Measurements from ENCODE around the gene AXIN1.
"Not testable (repeated sequence)": the region's sequence is repeated elsewhere in the genome, so short reads cannot be mapped to it uniquely, and the experiment has no call there.

The AXIN1 gene

DNA sequence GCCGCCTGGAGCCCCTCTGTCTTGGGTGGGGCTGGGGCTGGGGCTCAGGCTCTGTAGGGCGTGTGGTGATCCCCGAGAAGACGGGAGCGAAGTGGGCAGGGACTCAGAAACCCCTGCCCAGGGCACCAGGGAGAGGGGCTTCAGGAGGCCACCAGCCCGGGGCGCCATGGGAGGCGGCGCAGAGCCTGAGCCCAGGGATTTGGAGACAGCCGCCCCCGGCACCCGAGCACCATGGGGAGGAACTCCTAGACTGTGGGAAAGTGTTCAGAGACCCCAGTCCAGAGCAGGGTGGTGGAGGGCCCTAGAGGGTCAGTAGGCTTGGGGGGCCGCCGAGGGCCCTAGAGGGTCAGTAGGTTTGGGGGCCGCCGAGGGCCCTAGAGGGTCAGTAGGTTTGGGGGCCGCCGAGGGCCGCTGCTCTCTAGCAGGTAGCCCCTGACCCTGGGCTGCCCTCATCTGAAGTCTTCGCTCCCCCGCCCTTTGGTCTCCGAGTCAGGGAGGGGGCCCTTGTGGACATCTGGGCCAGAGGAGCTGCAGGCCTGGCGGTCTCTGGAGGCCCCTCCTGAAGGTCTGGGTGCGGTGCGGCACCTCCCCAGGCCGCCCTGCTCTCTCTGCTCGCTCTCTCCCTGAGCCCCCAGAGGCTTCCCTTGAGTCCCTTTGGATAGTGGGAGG lies 71.4 kb downstream of the AXIN1 start:
- DNase-seq, result no peak

DNA sequence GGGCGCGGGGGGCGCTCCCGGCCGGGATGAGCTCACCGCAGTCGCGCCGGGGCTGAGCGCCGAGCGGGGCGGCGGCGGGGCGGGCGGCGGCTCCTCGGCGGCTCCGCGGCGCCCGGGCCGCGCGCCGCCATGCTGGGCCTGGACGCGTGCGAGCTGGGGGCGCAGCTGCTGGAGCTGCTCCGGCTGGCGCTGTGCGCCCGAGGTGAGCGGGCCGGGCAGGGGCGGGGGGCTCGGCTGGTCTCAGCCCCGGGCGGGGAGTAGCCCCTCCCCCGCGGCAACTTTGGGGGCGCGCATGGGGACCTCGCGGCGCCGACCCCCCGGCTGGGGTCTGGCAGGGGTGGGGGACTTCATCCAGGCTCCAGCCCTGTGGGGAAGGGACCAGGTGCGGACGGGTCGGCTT lies 72.0 kb downstream of the AXIN1 start, which contains the start of gene ARHGDIG:
TSS of gene ARHGDIG (plus strand) at position 40 of the 400 bp plus-strand sequence. CDS start at position 130, 90 bp downstream.
- no peak for DNase-seq

DNA sequence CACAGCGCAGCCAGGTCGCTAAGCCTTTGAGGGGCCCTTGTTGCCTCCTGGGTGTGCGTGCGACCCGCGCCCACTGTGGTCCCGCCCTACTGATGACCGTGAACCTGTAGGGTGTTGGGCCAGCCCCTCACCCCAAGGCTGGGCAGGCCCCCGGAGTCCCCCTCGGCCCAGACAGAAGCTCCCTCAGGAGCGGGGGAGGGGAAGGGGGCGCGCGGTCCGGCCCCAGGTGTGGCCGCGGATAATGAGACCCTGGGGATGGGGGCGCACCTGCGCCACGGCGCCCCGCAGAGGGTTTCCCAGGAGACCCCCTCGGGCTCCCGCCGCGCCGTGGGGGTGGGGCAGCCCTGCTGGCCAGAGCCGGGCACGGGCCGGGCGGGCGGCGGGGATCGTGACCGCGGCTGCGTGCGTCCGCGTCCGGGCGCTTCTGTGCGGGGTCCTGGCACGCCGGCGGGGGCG lies 72.5 kb downstream of the AXIN1 start:
- no peak for DNase-seq

DNA sequence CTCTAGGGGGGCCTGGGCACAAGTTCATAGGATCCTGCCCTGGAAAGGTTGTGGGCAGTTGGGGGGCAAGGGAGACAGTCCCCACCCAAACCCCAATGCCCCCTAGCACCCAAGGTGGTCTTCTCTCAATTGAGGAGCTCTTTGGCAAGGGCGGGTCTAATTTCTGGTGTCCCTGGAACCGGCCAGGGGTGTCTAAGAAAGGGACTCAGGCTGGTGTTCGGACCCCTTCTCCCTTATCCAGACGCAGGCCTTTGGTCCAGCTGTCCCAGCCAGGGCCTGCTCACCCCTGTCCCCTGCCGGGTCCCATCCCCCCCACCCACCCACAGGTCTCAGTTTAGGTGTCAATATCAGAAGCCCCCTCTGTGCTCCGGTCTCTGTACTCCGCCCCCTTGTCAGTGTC lies 73.0 kb downstream of the AXIN1 start:
- no peak for DNase-seq

DNA sequence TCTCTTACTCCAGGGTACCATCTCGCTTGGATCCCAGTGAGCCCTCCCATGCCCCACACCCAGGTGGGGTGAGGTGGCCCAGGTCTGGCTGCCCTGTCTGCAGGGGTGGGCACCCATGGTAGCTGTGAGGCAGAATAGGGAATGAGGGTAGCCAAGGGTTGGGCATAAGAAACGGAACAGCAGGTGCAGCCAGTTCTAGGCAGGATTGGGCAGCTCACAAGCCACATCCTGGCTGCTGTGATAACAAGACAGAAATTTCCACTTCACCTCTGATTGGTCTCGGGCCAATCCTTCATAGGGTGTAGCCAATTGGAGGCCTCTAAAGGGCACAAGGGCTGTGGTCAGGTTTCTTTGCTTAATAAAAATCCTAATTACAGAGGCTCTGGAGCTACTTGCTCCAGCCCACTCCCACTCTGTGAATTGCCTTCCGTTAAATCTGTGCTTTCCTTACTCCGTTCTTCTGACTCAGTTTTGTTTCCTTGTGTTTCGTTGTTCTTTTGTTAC lies 73.6 kb downstream of the AXIN1 start:
- no peak for DNase-seq

DNA sequence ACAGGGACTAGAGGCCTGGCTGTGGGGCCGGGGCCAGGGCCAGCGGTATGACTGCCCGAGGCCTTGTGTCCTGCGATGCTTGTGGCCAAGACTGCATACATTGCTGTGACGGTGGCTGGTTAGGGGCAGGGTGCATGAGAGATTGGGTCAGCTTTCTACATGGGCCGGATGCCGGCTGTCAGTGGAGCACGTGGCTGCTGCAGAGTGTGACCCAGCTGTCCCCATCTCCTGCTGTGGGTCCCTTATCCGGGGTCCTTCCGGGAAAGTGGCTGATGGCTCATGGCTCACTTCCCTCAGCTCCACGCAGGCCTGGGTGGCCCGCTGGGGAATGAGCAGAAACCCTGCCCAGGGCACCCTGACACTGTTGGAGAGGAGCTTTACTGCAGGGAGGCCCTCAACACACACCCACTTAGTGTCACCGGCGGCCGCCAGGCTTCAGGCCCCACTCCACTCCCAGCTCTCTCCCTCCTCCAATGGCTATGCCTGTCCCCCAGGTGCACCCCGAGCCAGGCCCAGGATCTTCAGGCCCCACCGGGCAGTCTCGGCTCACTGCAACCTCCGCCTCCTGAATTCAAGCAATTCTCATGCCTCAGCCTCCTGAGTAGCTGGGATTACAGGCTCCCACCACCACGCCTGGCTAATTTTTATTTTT lies 76.0 kb downstream of the AXIN1 start:
- no peak for DNase-seq

DNA sequence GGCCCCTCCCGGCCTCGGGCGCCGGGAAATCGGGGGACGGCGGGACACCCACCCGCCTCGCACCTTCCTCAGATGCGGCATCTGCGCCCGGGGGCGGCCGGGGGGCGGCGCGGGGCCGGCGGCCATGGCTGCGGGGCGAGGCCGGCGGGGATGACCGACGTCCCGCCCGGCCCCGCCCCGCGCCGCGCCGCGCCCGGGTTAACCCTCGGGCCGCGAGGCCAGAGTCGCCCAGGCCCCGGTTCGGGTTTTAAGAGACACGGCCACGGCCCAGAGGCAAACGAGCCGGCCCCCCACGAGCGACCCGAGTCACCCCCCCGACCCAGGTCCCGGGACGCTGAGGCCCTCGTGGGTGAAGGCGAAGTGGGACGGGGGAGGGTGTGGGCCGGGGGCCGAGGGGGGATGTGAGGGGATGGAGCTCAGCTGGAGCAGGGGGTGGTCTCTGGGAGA lies 76.7 kb downstream of the AXIN1 start, which contains the start of gene RGS11:
TSS of gene RGS11 (minus strand) at position 159 of the 447 bp plus-strand sequence. CDS start at position 126, 33 bp downstream.
- DNase-seq, result no peak

DNA sequence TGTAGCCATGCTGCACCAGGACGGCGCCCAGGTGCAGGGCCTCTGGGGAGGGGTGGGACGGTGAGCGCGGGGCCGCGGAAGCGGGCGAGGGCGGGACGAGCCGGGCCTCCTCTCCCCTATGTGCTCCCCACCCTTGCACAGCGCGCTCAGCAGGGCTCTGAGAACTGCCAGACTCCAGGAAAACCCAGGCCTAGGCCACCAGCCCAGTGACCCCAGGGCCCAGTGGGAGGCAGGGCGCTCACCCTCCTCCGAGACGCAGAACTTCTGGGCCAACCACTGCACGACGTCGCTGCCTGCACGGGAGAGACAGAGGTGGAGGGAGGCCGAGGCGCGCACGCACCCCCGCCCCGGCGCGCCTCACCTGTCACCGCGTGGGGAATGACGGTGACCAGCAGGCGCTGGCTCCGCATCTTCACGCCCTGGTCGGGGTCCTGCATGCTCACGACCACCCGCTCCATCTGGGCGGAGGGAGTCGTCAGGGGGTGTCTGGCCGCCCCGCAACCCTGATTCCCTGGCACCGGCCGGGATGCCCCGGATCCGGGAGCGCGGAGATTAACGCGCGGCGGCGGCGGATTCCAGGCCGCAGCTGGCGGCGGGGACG lies 77.4 kb downstream of the AXIN1 start:
- no peak for DNase-seq

DNA sequence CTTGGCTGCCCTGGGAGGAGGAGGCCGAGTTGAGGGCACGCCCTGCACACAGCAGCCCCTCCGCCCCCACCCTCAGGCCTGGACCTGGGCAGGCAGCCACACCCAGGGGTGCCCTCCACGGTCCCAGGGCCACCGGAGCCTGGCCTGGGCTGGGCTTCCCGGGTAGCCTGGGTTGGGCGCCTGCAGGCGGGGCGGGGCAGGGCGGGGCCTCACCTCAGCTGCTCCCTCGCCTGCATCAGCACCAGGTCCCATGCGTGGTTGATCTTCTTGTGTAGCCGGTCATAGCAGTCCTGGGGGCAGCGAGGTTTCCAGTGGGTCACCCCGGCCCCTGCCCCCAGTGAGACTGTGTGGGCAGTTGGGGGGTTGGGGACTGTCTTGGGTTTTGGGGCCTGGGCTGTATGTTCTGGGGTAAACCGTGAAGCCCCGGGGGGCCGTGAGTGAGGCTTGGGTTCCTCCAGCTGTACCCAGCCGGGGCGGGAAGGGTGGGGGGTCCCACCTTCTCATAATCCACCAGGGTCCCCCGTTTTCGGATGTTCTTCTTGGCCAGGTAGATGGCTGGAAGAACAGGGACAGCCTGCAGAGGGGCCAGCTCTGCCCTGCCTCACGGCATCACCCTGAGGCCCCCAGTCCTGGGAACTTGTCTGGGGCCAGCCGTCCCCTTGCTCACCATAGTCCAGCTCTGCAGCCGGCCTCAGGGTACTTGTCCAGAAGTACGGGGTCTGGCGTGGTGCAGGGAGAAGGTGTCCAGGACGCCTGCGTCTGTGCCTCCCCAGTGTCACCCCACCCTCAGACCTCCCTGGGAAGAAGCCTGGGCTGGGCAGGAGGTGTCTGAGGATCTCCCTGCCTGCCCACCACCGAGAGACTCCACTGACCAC lies 78.7 kb downstream of the AXIN1 start:
- no peak for DNase-seq

DNA sequence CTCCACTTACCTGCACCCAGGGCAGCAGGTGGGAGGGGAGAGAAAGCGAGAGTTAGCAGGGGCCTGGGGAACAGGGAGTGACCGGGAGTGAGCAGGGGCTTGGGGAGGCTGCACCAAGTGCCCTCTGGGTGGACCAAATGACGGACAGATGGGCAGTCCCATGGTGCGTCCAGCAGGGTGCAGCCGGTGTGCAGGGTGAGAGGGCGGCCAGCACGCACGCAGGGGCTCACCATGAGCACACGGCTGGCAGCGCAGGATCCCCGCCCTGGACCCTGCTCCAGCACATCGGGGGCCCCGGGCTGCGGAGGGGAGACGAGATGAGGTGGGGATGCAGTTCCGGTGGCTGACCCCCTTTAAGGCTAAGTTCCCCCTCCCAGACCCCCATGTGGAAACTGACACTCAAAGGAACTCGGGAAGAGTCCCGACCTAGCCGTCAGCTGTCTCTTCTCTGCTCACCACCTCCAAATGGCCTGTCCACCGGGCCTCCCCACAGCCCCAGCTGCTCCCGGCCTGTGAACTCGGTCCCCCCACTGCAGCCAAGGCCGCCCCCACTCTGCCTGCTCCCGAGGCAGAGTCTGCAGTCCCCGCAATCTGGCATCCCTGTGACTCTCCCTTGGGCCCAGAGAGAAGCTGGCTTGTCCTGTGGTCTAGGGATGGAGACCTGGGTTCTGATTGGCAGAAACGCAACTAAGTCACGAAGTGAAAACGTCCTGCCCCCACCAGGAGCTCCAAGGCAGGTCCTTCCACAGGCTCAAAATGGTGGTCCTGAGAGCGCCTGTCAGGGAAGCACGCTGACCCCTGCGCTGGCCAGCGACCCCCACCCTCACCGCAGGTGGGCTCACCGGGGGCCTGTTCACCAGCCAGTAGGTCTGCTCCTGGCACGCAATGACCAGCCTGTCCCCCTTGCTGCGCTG lies 79.6 kb downstream of the AXIN1 start:
- DNase-seq, result no peak

DNA sequence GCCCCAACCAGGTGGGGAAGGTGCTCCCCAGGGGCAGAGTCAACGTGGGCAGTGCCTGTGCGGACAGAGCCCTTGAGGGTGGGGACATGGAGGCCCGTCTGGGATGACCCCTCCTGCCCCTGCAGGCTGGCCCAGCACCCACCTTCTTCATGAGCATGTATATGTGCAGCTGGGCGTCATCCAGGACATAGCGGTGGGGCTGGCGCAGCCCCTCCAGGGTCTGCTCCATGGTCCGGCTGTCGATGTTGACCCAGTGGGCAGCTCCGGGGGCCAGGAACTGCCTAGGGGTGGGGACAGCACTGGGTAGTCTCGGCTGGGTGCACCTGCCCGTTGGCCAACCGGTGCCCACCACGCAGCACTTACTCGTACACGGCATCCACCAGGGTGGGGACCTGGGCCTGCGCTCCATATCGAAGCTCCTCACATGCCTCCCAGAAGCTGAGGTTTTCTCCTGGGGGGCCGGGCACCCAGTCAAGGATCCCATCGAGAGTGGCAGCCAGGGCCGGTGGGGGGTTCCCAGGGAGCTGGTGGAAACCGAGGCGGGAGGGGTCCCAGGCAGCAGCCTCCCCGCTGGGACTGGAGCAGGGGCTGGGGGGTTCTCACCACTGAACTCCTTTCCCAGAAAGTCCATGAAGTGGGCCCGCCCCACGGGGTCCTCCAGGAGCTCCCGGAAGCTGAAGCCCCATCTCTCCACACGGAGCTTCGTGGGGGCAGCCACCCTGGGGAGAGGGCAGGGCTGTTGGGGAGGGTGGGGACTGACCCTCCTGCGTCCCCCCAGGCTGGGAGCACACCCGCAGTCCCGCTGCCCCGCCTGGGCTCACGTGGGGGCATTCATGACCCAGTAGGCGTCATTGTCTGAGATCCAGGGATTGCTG lies 81.9 kb downstream of the AXIN1 start:
- DNase-seq, result no peak

DNA sequence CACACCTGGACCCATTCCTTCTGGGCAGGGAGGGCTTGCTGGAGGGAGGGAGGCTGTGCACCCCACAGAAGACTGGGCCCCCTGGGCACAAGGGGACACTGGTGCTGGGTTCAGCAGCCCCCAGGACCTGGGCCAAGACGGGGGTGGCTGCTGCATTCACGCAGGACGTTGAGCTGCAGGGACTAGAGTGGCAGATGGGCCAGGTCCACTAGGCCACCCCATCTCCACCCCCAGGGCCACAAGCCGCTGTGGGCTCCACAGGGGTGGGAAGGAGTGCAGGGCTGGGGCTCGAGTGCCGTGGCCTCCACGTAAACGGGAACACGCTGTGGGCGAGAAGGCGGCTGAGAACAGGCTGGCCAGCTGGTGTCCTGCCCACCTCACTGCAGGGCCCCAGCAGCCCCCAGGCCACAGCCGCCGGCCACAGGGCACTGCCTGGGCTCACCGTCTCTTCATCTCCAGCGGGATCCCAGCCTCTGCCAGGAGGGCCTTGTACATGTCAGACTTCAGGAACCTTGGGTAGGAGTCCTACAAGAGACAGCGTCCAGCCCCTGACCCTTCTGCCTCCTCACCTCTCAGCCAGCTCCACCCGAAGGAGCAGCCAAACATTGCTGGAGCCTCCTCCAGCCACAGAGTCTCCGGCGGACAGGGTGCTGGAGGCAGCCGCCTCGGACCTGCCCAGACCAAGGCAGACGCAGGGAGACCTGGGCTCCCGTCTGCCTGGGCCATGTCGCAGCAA lies 83.3 kb downstream of the AXIN1 start:
- DNase-seq, result no peak

DNA sequence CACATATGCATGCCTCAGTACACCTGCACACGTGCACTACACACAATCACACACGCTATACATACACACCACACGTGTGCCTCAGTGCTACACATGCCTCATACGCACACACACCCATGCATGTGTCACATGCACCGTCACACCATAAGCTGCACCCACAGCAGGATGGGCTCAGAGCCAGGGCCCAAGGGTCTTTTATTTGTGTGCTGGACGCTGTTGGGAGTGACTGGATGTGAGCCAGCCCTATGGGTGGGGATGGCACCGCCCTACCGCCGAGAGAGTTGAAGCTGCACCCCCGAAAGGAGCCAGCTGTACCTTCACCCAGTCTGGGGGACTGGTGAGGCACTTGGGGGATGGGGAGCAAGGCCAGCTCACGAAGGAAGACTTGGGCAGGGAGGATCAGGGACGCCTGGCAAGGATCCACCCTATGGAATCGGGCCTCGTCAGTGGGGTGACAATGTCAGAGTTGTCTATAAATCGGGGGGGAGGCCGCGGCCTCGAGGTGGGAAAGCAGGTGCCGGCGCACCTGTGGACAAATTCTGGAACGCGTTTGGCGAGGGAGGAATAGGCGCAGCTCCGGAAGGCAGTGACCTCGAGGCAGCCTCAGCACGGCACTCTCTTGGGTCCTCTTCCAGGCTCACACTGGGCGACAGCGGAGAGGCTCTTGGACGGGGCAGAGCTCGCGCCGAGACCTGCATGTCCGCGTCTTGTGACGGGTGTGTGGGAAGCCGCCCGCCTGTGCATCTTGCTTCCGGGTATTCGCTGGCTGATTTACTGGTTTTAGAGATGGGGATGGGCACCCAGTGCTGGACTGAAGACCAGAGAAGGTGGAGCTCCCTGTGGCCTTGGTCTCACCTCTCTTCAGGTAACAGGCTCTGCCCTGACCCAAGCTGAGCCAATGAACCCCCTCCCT lies 84.1 kb downstream of the AXIN1 start:
- no peak for DNase-seq

DNA sequence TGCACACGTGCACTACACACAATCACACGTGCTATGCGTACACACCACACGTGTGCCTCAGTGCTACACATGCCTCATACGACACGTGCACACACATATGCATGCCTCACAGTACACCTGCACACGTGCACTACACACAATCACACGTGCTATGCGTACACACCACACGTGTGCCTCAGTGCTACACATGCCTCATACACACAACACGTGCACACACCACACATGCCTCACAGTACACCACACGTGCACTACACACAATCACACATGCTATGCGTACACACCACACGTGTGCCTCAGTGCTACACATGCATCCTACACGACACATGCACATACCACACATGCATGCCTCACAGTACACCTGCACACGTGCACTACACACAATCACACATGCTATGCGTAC lies 85.0 kb downstream of the AXIN1 start:
- DNase-seq, result not testable (repeated sequence)

DNA sequence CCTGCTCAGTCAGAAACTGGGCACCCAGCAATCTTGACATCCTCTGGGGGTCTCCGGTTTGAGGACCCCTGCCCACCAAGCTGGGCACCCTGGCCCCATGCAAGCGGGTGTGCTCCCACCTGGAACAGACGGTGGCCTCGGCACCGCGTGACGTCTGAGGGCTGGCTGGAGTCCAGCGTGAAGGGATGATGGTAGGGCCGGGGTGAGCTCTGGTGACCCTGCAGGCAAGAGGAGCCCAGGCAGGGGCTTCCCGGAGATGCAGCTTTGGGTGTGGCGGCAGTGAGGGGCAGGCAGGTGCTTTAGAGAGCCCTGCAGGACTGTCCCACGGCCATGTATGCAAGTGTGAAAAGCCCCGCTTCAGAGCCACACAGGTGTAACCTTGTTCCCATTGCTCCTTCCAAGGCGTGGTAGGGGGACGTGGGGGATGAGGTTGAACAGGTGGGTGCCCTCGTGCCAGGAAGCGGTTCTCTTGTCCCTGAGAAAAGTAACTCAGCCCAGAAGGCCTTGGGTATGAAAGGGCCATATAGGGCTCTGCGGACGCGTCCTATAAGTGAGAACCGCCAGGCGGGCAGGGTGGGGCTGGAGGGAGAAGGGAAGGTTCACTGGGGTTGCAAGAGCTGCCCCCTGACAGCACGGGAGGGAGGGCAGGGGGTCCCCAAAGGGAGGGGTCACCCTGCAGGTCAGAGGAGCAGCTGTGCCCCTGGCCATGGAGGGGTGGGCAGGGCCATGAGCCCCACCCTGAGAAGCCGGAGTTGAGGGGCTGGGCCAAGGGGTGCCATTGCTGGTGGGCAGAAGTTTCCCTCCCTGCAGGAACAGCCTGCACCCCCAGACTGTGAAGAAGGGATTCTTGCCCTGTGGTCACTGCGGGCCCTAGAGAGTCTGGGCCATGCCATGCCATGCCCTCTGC lies 86.0 kb downstream of the AXIN1 start:
- no peak for DNase-seq

DNA sequence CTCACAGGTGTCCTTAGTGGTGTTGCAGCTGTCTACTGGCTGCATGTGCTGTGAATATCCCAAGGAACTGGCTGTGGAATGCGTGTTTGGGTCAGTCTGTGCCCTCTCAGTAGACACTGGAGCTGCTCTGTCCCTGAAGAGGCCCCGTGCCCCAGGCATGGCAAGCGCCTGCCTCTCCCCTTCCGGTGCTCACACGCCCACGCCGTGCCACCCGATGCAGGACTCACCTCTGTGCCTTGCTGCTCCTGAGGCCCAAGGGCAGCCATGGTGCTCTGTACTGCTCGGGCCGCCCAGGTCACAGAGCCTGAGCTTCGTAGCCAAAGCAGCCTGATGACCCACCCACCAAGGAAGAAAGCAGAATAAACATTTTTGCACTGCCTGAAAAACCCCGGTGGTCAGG lies 86.8 kb downstream of the AXIN1 start:
- DNase-seq, result no peak

DNA sequence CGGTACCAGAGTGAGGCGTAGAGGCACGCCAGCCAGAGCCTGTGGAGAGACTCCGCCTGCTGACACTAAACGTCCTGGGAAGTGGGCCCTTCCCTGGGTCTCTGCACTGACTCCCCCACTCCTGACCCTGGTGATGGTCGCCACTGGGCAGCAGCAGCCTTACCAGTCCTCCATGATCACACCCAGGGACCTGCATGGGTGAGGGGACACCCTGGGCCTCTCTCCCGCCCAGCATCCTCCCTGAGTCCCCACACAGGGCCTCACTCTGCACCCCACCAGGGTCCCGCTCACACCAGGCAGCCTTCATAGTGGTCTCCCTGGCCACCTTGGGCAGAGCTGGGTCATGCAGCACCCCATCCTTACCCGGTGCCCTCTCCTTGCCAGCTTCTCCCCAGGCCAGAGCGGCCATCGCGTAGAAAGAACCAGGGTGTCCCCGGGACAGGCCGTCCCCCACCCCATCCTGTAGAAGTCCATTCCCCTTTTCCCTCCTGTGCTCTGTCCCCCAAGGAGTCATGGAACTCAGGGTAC lies 87.5 kb downstream of the AXIN1 start:
- no peak for DNase-seq

Measured in activated gamma-delta T cell (primary cell).